GM19328 (cell line): ENCODE measurements around the gene VSIG4.
"Not testable (repeated sequence)": the region's sequence is repeated elsewhere in the genome, so short reads cannot be mapped to it uniquely, and the experiment has no call there.

ENCODE experiments used
- ATAC-seq: cut with Tn5 transposase; IDR thresholded peaks from one replicate; pipeline ENCODE4 v1.9.1; 2021; ENCODE audit warnings: mild to moderate bottlenecking, moderate library complexity; ENCODE audit not compliant: unreplicated experiment

VSIG4 gene, protein sequence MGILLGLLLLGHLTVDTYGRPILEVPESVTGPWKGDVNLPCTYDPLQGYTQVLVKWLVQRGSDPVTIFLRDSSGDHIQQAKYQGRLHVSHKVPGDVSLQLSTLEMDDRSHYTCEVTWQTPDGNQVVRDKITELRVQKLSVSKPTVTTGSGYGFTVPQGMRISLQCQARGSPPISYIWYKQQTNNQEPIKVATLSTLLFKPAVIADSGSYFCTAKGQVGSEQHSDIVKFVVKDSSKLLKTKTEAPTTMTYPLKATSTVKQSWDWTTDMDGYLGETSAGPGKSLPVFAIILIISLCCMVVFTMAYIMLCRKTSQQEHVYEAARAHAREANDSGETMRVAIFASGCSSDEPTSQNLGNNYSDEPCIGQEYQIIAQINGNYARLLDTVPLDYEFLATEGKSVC

DNA sequence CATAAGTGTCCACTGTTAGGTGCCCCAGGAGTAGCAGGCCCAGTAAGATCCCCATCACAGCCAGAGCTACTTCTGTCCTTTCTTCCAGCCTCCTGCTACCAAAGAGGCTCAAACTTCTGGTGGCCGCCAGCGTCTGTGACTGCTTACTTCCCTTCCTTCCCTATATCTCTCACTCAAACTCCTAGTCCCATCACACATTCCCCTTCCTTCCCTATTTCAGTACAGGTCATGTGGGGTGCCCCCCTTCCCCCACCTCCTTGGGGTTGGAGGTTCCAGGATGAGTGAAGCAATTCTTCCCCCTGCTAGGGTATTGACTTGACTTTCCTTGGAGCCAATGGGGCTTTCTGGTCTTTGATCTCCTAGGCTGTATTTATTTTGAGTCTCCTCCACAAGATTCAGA is at the start of gene VSIG4:
VSIG4 (minus strand) TSS at position 137 of the 400 bp plus-strand sequence; CDS start at position 55, 82 bp downstream.
- no peak for ATAC-seq

DNA sequence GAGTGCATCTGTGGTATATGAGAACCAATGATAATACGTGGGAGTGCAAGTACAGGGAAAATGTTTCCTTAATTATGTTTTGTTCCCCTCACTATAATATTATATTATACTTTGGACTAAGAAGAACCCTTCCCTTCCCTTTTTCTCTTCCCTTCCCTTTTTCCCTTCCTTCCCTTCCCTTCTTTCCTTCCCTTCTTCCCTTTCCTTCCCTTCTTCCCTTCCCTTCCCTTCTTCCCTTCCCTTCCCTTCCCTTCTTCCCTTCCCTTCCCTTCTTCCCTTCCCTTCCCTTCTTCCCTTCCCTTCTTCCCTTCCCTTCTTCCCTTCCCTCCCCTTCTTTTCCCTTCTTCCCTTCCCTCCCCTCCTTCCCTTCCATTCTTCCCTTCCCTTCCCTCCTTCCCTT is 36.9 kb upstream of the VSIG4 start:
- no peak for ATAC-seq

DNA sequence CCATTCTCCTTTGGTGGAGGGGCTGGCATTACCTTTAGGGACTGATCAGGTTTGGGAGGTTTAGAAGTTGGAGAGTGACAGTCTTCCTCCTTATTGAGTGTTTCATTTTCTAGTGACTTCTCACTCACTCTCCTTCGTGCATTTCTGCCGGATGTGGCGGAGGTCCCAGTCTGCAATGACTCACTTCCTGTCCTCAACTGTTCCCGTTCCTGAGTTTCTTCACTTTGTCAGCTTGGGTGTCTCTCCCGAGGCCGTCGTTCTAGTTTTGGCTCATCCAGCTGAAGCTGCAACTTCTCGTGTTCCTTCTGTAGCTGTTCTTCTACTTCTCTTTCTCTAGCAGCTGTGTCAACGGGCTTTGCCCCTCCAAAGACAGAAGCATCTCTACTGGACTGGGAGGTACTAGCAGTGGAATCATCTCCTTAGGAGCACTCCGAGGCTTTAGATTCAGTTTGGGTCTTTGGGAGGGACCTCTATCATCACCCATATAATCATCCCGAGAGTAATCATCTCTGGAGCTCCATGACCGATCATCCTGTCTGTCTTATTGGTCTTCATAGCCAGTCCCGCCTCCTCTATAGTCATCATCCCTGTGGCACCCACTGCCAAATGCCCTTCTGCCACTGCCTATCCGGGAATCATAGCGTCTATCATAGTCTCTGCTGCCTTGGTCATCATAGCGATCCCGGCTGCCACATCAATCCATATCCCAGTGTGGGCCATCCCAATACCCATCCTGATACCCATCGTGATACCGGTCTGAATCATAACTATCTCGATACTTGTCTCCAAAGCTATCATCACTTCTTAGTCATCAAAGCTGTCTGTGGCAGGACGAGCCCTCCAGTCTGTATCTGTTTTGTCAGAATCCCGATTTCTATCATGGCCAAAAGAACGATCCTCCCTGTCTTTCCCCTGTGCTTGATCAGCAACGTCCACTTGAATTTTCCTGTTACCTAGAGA is 35.3 kb upstream of the VSIG4 start:
- ATAC-seq = no peak

DNA sequence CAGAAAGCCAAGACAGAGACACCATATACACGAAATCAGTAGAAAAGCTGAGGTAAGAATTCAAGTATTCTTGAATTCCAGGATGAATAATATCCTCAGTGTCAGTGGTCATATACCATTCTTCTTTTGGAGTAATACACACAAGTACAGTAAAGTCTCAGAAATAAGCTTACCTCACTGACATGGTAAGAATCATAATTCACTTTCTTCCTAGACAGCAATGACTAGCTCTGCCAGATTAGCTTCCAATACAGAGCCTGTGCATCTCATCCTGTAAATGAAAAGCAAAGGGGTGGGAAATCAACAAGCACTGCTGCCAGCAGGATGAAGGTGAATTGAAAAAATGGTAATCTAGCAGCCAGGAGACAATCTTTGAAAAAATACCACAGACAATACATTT is 31.2 kb upstream of the VSIG4 start:
- no peak for ATAC-seq

- ATAC-seq = no peak
These were observed 24.4 kb upstream of the VSIG4 start for GRCh38 chrX:66064261-66064660.

- ATAC-seq = not testable (repeated sequence)
These were observed 17.1 kb upstream of the VSIG4 start for GRCh38 chrX:66057019-66057418.

- no peak for ATAC-seq
These were observed 15.1 kb upstream of the VSIG4 start for GRCh38 chrX:66054978-66055377.

- ATAC-seq = no peak
These were observed 13.5 kb upstream of the VSIG4 start for GRCh38 chrX:66053414-66053813.

DNA sequence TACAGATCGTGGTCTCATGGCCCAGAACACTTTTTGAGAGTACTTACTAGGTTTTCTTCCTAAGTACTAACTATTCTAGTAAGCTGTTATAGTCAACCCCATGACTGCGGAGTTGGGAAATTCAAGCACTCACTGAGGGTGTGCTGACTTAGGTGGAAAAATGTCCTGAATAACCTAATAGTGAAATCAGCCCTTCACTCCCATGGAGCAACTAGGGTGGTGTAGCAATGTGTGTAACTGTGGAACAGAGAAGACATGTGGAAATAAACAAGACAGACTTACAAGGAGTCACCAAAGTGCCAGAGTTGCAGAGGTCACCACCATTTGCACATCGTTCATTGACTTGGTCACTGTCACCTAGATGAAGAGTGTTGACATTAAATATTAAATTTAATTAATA is 12.1 kb upstream of the VSIG4 start:
- no peak for ATAC-seq

DNA sequence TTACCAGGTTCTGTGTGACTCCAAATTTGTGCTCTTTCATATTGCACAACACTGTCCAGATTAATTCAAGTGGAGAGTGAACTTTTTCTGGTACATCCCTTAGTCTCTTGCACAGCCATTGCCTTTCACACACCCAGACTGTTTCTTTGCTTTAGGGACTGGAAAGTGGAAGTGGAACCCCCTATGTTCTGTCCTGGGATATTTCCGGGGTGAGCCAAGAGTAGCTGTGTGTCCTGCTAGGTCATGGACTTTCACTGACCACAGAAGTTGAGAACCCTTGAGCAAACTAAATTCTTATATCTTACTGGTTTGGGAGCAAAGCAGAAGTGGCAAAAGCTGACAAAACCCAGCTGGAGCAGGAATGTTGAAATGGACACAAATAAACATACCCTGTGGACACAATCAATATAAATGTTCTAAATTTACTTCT is 10.3 kb upstream of the VSIG4 start:
- no peak for ATAC-seq

GRCh38 chrX:66049056-66049455 is 9.2 kb upstream of the VSIG4 start:
- ATAC-seq = no peak

- peak; percentile 70 for ATAC-seq
These were observed 6.8 kb upstream of the VSIG4 start for GRCh38 chrX:66046612-66047235.

DNA sequence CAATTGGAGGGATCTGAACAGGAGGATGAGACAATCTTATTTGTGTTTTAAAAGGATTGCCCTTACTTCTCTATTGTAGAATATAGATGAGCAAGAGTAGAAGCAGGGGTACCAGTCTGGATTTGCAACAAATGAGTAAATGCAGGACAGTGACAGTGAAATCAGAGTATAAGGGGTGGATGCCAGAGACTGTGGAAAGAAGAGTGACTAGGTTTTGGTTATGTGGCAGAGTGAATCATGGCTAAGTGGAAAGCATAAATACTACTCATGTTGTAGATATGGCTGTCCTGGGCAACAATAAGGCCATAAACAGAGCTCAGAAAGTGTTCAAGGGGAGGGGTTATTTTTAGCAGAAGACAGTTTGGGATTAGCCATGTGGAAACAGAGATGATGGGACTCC is 6.0 kb upstream of the VSIG4 start:
- no peak for ATAC-seq

DNA sequence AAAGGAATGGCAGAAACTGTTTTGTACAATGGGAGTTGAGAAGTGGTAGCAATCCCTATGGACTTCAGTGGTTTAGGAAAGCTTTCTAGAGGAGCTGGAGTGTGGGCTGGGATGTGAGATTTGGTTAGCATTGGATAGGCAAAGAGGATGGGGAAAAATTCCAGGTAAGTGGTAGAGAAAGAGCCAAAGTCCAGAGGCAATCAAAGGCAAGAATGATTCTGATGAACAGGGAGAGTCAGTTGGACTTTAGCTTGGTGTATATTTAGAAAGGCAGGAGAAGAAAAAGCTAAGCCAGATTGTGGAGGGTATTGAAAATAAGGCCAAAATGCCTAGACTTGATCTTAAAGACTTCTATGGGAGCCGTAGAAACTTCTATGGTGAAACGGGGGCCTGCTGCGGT is 3.7 kb upstream of the VSIG4 start:
- no peak for ATAC-seq

DNA sequence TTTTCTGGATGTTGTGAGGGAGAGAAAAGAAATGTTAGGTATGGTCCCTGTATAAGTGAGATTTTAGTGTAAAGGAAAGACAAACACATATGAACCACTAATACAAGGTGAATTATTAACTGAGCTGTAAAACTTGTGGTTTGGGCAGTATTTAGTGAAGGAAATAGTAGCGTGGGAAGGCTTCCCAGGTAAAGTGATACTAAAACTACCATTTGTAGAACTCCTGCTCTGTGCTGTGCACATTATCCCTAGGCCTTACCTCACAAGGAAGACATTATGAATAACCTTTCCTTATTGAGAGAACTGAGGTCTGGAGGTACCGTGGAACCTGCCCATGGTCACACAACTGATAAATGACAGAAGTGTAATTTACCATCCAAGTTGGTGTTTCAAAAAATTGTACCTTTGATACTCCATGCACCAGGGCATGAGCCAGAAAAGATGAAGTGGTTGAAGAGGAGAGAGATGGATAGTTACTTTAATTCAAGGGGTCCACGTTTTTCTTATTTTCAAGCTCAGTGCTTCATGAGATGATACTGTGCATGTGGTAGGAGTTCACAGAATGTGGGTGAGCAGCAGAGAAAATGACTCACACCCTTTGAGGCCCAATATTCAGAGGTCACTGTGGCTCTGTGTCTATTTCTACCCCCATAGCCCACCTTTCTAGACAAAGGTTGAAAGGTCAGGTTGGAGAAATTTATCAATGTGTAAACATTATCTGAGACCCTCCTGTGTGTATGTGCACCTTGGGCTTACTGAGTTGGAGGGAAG is 2.6 kb upstream of the VSIG4 start:
- no peak for ATAC-seq

DNA sequence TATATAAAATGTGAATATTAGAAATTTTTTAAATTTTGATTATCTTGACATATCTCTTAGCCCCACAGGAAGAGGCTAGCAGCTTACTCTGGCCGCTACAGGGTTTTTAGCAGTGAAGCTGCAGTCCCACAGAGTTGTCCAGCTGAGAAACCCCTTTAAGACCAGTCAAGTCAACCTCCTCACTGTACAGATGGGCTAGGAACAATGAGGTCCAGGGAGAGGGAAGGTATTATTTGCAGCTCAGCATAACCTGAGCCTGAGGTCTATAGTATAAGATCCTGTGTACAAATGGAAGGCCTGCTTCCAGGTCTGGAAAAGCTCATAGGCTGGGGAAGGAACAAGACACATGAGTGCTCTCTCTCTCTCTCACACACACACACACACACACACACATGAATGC is 1.8 kb downstream of the VSIG4 start:
- no peak for ATAC-seq

DNA sequence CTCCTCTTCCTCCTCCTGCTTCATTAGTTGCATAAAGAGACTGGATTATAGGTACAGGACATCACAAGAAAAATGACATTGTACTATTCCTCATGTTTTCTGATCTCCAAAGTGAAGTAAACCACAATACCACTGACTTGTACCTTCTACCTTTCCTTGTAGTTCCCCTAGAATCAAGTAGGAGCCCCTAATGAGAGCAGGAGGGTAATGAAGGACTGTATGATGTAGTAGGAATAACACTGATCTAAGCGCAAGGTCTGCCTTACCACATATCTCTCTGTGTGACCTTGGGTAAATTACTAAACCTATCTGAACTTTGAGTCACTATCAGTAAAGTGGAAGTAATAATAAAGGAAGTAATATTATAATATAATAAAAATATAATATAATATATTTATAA is 3.6 kb downstream of the VSIG4 start:
- no peak for ATAC-seq

GRCh38 chrX:66035667-66036066 is 4.2 kb downstream of the VSIG4 start:
- no peak for ATAC-seq

GRCh38 chrX:66030505-66031317 is 9.2 kb downstream of the VSIG4 start:
- ATAC-seq = peak; percentile 75

DNA sequence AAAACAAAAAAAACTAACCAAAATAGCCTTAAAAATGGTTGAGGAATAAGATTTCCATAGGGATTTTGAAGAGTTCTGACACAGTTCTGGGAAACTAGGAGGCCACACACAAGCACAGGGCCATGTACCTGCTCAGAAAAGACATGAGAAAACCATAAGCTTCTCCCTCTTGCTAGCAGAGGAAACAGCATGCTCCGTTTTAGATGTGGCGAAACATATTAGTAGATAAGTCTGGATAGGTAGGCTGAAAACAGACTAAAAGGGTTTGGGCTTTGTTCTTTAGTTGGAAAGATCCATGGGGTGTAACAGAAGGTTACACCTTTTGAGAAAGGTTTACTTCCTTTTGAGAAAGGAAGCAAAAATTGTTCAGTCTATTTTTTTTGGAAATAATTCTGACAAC is 10.9 kb downstream of the VSIG4 start:
- ATAC-seq = no peak
